ENCODE data around the gene DMC1.
"Not testable (repeated sequence)": the region's sequence is repeated elsewhere in the genome, so short reads cannot be mapped to it uniquely, and the experiment has no call there.

Gene DMC1

GRCh38 chr22:38601221-38601764 is 31.3 kb upstream of the DMC1 start:
- DNase-seq (ENCODE audit: low read depth): no peak
- no peak overlapping the region for H3K4me3 ChIP-seq (ENCODE audit: low read depth, low read length)
- TF ChIP-seq CTCF (IDR thresholded peaks at IDR 0.05; ENCODE audit: low read depth, low read length, missing control alignments): no peak

DNA sequence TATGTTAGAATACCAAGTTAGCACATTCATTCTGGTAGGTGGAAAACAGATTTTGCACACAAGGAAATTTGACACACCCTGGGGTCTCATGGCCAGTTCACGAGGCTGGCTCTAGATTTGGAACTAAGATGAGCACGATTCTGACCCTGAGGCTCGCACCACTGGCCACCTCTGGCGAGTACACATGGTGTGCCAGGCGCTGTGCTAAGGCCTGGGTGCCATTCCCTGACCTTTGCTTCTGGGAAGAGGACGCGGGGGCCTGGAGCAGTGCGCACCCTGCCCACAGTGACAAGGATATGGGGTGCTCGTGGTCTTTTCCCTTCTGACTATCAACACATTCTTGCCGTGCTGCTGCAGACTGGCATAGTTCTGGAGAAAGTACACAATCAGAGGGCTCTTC is 29.5 kb upstream of the DMC1 start:
- no peak for TF ChIP-seq CTCF (IDR thresholded peaks at IDR 0.05; ENCODE audit: low read depth, low read length, missing control alignments)
- H3K4me3 ChIP-seq (ENCODE audit: low read depth, low read length): no peak overlapping the region
- DNase-seq (ENCODE audit: low read depth): no peak

- not testable (repeated sequence) for DNase-seq (ENCODE audit: low read depth); H3K4me3 ChIP-seq (ENCODE audit: low read depth, low read length)
Observed at GRCh38 chr22:38582923-38583322, 12.9 kb upstream of the DMC1 start.

DNA sequence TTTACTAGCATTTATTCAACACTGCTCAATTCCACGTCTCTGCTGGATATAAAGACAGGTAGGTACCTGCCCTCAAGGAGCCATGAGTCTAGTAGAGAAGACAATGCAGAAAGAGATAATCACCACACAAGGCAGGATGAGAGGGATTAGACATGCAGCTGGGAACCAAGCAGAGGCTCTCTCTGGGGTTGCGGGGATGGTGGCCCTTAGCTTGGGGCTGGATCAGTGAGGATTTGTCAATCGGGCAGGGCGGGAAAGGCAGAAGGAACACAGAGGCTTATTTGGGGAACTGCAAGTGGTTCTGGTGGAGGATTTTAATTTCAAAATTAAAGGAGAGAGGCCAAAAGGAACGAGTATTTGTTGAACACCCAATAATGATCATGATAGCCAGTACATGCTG is 8.5 kb upstream of the DMC1 start:
- no peak for DNase-seq (ENCODE audit: low read depth)
- TF ChIP-seq CTCF (IDR thresholded peaks at IDR 0.05; ENCODE audit: low read depth, low read length, missing control alignments): no peak
- H3K4me3 ChIP-seq (ENCODE audit: low read depth, low read length): no peak overlapping the region

- no peak overlapping the region for H3K4me3 ChIP-seq (ENCODE audit: low read depth, low read length)
- peak; percentile 34 for TF ChIP-seq CTCF (IDR thresholded peaks at IDR 0.05; ENCODE audit: low read depth, low read length, missing control alignments)
- DNase-seq (ENCODE audit: low read depth): no peak
Observed at GRCh38 chr22:38572065-38572464, 2.1 kb upstream of the DMC1 start.

DNA sequence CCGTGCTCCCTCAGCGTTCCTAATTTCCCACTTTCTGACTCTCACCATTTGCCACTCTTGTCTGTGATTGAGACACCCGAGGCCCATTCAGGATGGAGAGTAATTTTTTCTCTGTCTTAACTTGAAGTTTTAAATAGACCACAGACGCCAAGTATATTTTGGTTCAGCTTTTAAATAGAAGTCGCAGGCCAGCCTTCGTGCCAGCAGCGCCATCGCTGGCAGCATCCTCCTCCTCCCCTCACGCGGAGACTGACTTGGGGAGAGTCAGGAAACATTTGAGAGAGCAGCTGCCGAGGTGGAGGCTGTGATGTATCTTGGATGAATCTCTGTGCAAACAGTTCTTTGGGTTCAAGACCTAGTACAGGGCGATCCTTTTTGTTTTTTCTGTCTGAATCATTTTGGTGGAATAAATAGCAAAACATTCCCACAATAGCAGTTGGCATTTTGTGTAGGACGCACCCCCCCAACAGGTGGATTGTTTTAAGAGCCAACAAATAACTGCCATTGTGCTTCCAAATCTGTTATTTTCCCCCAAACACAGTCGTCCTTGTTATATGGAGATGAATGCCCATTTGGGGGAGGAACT is 889 bp upstream of the DMC1 start:
- no peak for TF ChIP-seq CTCF (IDR thresholded peaks at IDR 0.05; ENCODE audit: low read depth, low read length, missing control alignments)
- H3K4me3 ChIP-seq (ENCODE audit: low read depth, low read length): peak overlapping the region; percentile 88
- DNase-seq (ENCODE audit: low read depth): no peak

DNA sequence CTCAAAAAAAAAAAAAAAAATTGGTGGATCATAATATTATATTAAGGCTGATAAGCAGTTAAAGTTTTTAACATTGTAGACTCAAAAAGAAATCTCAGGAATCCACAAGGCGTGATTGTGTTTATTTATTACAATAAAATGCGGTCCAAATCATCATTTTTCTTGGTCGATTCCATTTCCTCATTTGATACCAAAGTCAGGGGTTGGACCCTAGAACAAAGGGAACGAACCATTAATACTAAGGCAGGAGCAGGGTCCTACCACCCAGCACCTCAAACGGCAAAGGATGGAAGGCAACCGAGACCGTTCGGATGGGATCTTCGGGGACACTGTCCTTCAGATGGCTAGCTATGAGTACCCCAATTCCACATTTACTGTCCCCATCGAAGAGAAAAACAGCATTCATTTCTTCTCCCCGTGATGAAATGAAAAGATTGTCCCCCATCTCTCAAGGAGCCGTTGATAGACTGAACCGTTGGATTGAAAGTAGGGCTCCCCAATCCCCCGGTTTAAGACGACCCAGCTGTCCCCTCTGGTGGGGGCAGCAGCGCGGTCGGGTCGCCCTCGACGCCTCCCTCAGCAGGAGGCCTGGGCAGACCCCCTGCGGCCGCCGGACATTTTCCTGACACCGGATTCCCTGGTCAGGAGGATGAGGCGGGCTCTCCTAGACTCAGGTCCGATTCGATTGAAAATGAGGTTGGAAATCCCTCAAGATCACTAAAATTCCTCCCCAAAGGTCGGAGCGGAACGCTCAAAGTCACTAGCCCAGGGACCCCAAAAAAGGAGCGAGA is 607 bp downstream of the DMC1 start:
- no peak for DNase-seq (ENCODE audit: low read depth)
- no peak for TF ChIP-seq CTCF (IDR thresholded peaks at IDR 0.05; ENCODE audit: low read depth, low read length, missing control alignments)
- peak overlapping the region; percentile 62 for H3K4me3 ChIP-seq (ENCODE audit: low read depth, low read length)

Measured in GM12864 (cell line).